HG03066 (cell line): ENCODE data around the gene TAS2R46.
"Not testable (repeated sequence)": the region's sequence is repeated elsewhere in the genome, so short reads cannot be mapped to it uniquely, and the experiment has no call there.

Source experiments
- ATAC-seq: cut with Tn5 transposase; IDR thresholded peaks from one replicate; pipeline ENCODE4 v1.9.1; 2021; ENCODE audit warnings: low read depth; ENCODE audit not compliant: unreplicated experiment

Gene TAS2R46

GRCh38 chr12:11062194-11062593 is at the start of gene TAS2R46:
Gene TAS2R46 (minus strand): TSS chr12:11062294. CDS start chr12:11062294, 0 bp downstream.
- not testable (repeated sequence) for ATAC-seq

GRCh38 chr12:11111213-11111612 is 49.1 kb upstream of the TAS2R46 start:
- not testable (repeated sequence) for ATAC-seq

- no peak for ATAC-seq
These were observed 46.8 kb upstream of the TAS2R46 start for GRCh38 chr12:11108862-11109261.

GRCh38 chr12:11107719-11108118 is 45.6 kb upstream of the TAS2R46 start:
- ATAC-seq, result no peak

- no peak for ATAC-seq
These were observed 44.2 kb upstream of the TAS2R46 start for GRCh38 chr12:11106288-11106687.

- no peak for ATAC-seq
These were observed 43.5 kb upstream of the TAS2R46 start for GRCh38 chr12:11105546-11105945.

GRCh38 chr12:11094910-11095309 is 32.8 kb upstream of the TAS2R46 start:
- not testable (repeated sequence) for ATAC-seq

GRCh38 chr12:11092128-11092527 is 30.0 kb upstream of the TAS2R46 start, which contains the start of gene TAS2R43:
Gene TAS2R43 (minus strand): TSS chr12:11092313. CDS start chr12:11092229, 84 bp downstream.
- no peak for ATAC-seq

GRCh38 chr12:11089246-11089645 is 27.2 kb upstream of the TAS2R46 start:
- no peak for ATAC-seq

GRCh38 chr12:11085419-11085818 is 23.3 kb upstream of the TAS2R46 start:
- peak; percentile 70 for ATAC-seq

- ATAC-seq, result no peak
These were observed 19.9 kb upstream of the TAS2R46 start for GRCh38 chr12:11081987-11082386.

- ATAC-seq, result no peak
These were observed 16.2 kb upstream of the TAS2R46 start for GRCh38 chr12:11078246-11078645.

- no peak for ATAC-seq
These were observed 13.5 kb upstream of the TAS2R46 start for GRCh38 chr12:11075642-11076041.

GRCh38 chr12:11071414-11071813 is 9.3 kb upstream of the TAS2R46 start:
- no peak for ATAC-seq

- no peak for ATAC-seq
These were observed 8.9 kb upstream of the TAS2R46 start for GRCh38 chr12:11070999-11071398.

- no peak for ATAC-seq
These were observed 7.8 kb upstream of the TAS2R46 start for GRCh38 chr12:11069854-11070365.

- ATAC-seq, result no peak
These were observed 5.4 kb upstream of the TAS2R46 start for GRCh38 chr12:11067514-11067913.

GRCh38 chr12:11059784-11060183 is 2.3 kb downstream of the TAS2R46 start:
- ATAC-seq, result no peak

GRCh38 chr12:11059041-11059440 is 3.1 kb downstream of the TAS2R46 start:
- ATAC-seq, result no peak

- ATAC-seq, result no peak
These were observed 6.8 kb downstream of the TAS2R46 start for GRCh38 chr12:11055306-11055705.

GRCh38 chr12:11049806-11050531 is 12.1 kb downstream of the TAS2R46 start:
- ATAC-seq, result not testable (repeated sequence)

- not testable (repeated sequence) for ATAC-seq
These were observed 20.7 kb downstream of the TAS2R46 start for GRCh38 chr12:11041366-11041765.
